NCI-H128 (cell line): Measurements from ENCODE around the gene AKT3.
A peak's percentile ranks its signal among the peaks of the same experiment; 100 is the strongest.
"Not testable (repeated sequence)": the region's sequence is repeated elsewhere in the genome, so short reads cannot be mapped to it uniquely, and the experiment has no call there.

ENCODE experiments used
- DNase-seq: peaks from one replicate; lab custom pipeline; 2025; ENCODE audit not compliant: unreplicated experiment; lab: John Stamatoyannopoulos, UW

AKT3 gene

GRCh38 chr1:243786531-243786930 is 63.5 kb downstream of the AKT3 start:
- DNase-seq, result no peak

- no peak for DNase-seq
Observed at GRCh38 chr1:243784506-243784905, 65.5 kb downstream of the AKT3 start.

- no peak for DNase-seq
Observed at GRCh38 chr1:243783714-243784113, 66.3 kb downstream of the AKT3 start.

- not testable (repeated sequence) for DNase-seq
Observed at GRCh38 chr1:243772361-243773050, 77.5 kb downstream of the AKT3 start.

- no peak for DNase-seq
Observed at GRCh38 chr1:243770860-243771259, 79.2 kb downstream of the AKT3 start.

- DNase-seq, result no peak
Observed at GRCh38 chr1:243765676-243766075, 84.4 kb downstream of the AKT3 start.

- no peak for DNase-seq
Observed at GRCh38 chr1:243763806-243764205, 86.2 kb downstream of the AKT3 start.

- DNase-seq, result no peak
Observed at GRCh38 chr1:243758647-243759046, 91.4 kb downstream of the AKT3 start.

GRCh38 chr1:243756529-243756928 is 93.5 kb downstream of the AKT3 start:
- no peak for DNase-seq

- DNase-seq, result no peak
Observed at GRCh38 chr1:243754348-243754747, 95.7 kb downstream of the AKT3 start.

GRCh38 chr1:243751506-243751905 is 98.5 kb downstream of the AKT3 start:
- no peak for DNase-seq

GRCh38 chr1:243748706-243749283 is 101.2 kb downstream of the AKT3 start:
- DNase-seq, result peak; percentile 83

- DNase-seq, result no peak
Observed at GRCh38 chr1:243748227-243748626, 101.8 kb downstream of the AKT3 start.

GRCh38 chr1:243746751-243747150 is 103.3 kb downstream of the AKT3 start:
- DNase-seq, result no peak

GRCh38 chr1:243745356-243745755 is 104.7 kb downstream of the AKT3 start:
- DNase-seq, result no peak

- DNase-seq, result no peak
Observed at GRCh38 chr1:243742819-243743218, 107.2 kb downstream of the AKT3 start.

GRCh38 chr1:243740255-243740999 is 109.6 kb downstream of the AKT3 start:
- DNase-seq, result no peak

GRCh38 chr1:243739335-243740003 is 110.6 kb downstream of the AKT3 start:
- DNase-seq, result no peak

GRCh38 chr1:243738020-243738419 is 112.0 kb downstream of the AKT3 start:
- no peak for DNase-seq

- DNase-seq, result no peak
Observed at GRCh38 chr1:243735457-243735856, 114.6 kb downstream of the AKT3 start.

GRCh38 chr1:243734308-243734695 is 115.7 kb downstream of the AKT3 start:
- DNase-seq, result no peak
